GM18861 (cell line): ENCODE measurements around the gene NSD1.
"Not testable (repeated sequence)": the region's sequence is repeated elsewhere in the genome, so short reads cannot be mapped to it uniquely, and the experiment has no call there.

Source experiments
- ATAC-seq: cut with Tn5 transposase; IDR thresholded peaks from one replicate; pipeline ENCODE4 v1.9.1; 2021; ENCODE audit not compliant: unreplicated experiment

Gene NSD1

DNA sequence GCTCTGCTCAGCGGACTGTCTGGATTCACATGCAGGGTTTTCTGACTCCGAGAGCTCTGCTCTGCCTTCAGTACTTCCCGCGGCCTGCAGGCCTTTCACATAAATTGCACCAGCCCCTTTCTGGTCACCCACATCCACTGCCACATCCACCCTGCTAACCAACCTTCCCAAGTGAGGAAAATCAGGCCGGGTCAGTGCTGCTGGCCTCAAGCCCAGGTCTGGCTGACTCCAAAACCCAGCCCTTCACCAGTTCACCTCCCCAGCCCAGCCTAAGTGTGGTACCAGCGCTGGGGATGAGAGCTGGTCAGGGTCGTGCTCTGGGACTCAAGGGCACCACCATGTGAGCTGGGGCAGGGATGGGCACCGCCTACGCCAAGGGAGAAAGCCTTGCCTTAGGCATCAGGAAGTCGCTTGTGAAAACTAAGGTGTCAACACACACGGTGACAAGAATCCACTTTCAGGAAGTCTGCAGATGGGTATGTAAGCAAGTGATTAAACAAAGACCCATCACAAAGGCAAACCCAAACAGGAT is 205.6 kb downstream of the NSD1 start:
- ATAC-seq, result no peak

DNA sequence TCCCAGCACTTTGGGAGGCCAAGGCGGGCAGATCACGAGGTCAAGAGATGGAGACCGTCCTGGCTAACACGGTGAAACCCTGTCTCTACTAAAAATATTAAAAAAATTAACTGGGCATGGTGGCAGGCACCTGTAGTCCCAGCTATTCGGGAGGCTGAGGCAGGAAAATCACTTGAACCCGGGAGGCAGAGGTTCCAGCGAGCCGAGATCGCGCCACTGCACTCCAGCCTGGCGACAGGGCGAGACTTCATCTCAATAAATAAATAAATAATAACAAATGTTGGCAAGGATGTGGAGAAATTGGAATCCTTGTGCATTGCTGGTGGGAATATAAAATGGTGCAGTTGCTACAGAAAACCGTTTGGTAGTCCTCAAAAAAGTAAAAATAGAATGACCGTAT is 209.4 kb downstream of the NSD1 start:
- not testable (repeated sequence) for ATAC-seq

DNA sequence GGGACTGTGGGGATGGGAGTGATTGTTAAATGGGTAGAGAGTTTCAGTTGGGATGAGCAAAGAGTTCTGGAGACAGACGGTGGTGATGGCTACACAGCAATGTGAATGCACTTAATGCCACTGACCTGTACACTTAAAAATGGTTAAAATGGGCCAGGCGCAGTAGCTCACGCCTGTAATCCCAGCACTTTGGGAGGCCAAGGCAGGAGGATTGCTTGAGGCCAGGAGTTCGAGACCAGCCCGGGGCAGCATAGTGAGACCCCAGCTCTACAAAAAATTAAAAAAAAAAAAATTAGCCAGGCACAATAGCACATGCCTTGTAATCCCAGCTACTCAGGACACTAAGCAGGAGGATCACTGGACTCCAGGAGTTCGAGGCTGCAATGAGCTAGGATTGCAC is 210.2 kb downstream of the NSD1 start:
- ATAC-seq, result no peak

DNA sequence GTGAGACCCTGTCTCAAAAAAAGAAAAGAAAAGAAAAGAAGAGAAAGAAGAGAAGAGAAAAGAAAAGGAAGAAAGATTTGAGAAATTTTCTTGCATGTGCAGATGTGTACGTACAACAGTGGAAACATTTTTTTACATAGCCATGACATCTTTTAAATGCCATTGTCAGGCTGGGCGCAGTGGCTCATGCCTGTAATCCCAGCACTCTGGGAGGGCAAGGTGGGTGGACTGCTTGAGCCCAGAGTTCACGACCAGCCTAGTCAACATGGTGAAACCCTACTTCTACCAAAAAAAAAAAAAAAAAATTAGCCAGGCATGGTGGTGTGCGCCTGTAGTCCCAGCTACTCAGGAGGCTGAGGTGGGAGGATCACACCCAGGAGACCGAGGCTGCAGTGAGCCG is 211.3 kb downstream of the NSD1 start:
- no peak for ATAC-seq

DNA sequence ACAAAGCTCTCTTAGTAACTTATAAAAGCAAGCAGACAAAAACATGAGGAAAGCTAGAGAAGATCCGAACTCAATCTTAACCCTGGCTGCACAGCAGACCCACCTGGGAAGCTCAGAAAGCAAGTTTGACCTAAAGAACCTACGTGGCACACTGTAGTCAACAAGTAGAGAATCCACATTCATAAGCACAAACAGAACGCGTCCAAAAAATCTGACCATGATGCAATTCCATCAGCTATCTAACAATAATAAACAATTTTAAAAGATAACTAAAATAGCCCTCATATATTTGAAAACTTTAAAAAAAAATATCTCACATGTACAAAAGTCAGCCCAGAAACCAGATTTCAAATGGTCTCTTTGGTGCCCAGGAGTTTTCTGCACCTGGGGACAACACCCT is 213.2 kb downstream of the NSD1 start:
- no peak for ATAC-seq

DNA sequence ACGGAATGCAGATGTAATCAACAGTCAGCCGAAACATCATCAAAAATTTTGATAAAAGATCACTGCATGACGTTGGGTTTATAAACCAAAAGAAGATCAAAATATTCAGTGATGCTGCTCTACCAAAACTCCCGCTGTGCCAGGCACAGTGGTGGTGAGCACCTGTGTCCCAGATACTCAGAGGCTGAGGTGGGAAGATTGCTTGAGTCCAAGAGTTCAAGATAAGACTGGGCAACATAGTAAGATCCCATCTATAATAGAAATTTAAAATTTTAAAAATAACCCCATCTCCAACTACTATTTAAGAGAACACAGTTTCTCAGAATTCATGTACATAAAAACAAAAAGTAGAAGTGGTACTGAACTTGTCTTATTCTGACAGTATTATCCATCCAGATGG is 214.1 kb downstream of the NSD1 start:
- no peak for ATAC-seq

DNA sequence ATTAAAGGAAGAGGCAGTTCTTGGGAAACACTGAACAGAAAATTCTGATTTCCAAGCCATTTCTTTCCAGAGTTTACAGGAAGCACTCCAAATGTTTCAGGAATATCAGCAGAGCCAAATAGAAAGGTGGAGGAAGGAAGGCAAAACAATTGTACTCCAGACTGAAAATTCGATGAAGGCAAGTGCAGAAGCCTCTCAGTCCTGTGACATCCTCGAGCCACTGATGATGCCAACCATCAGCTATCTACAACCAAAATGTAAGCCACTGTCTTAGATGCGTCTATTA is 215.7 kb downstream of the NSD1 start:
- ATAC-seq, result no peak

DNA sequence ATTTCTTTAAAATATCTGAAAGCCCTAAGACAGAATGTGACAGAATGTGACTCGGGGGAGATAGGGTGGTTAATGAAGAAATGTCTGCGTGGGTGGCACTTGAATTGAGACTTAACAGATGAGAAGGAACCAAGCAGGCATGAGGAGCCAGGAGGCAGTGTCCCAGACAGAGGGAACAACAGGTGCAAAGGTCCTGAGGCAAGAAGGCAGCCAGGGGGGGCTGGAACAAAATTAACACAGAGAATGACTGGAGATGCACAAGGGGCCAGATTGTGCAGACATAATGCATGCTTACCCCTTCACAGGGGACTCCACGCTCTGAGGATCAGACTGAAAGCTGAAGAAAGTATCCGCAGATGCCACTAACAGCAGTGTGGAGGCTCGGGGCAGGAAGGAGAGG is 216.2 kb downstream of the NSD1 start:
- ATAC-seq, result no peak
